GM18511 (cell line): Measurements from ENCODE around the gene TGFBR3.
A peak's percentile ranks its signal among the peaks of the same experiment; 100 is the strongest.

Experiments
- ATAC-seq: cut with Tn5 transposase; IDR thresholded peaks from one replicate; pipeline ENCODE4 v1.9.1; 2021; ENCODE audit warnings: mild to moderate bottlenecking, moderate library complexity; ENCODE audit not compliant: unreplicated experiment

TGFBR3 gene

GRCh38 chr1:91699339-91699974 lies 186.5 kb downstream of the TGFBR3 start:
- ATAC-seq, result no peak

GRCh38 chr1:91697861-91698260 lies 188.1 kb downstream of the TGFBR3 start:
- ATAC-seq, result no peak

- peak; percentile 90 for ATAC-seq
Observed at GRCh38 chr1:91697416-91697815, 188.5 kb downstream of the TGFBR3 start.

GRCh38 chr1:91696321-91696720 lies 189.6 kb downstream of the TGFBR3 start:
- ATAC-seq, result no peak

GRCh38 chr1:91693557-91693956 lies 192.4 kb downstream of the TGFBR3 start:
- ATAC-seq, result no peak

- no peak for ATAC-seq
Observed at GRCh38 chr1:91691525-91691924, 194.4 kb downstream of the TGFBR3 start.

- no peak for ATAC-seq
Observed at GRCh38 chr1:91689641-91690481, 196.1 kb downstream of the TGFBR3 start.

- no peak for ATAC-seq
Observed at GRCh38 chr1:91687452-91687851, 198.5 kb downstream of the TGFBR3 start.

- no peak for ATAC-seq
Observed at GRCh38 chr1:91685994-91686393, 200.0 kb downstream of the TGFBR3 start.

GRCh38 chr1:91684481-91685196 lies 201.3 kb downstream of the TGFBR3 start:
- peak; percentile 55 for ATAC-seq

- ATAC-seq, result no peak
Observed at GRCh38 chr1:91683598-91683951, 202.4 kb downstream of the TGFBR3 start.

GRCh38 chr1:91682882-91683597 lies 202.9 kb downstream of the TGFBR3 start:
- ATAC-seq, result no peak

- no peak for ATAC-seq
Observed at GRCh38 chr1:91680556-91681155, 205.3 kb downstream of the TGFBR3 start.

- no peak for ATAC-seq
Observed at GRCh38 chr1:91679446-91679845, 206.5 kb downstream of the TGFBR3 start.

GRCh38 chr1:91676030-91676429 lies 209.9 kb downstream of the TGFBR3 start:
- ATAC-seq, result no peak

GRCh38 chr1:91674107-91674506 lies 211.8 kb downstream of the TGFBR3 start:
- no peak for ATAC-seq

- no peak for ATAC-seq
Observed at GRCh38 chr1:91673613-91674012, 212.3 kb downstream of the TGFBR3 start.

GRCh38 chr1:91672601-91673161 lies 213.3 kb downstream of the TGFBR3 start:
- no peak for ATAC-seq

GRCh38 chr1:91670781-91671180 lies 215.2 kb downstream of the TGFBR3 start:
- ATAC-seq, result no peak

GRCh38 chr1:91669584-91670350 lies 216.2 kb downstream of the TGFBR3 start:
- ATAC-seq, result no peak
